ENCODE measurements around the gene GRM7. TPM values are rescaled to one million over a fixed set of nuclear protein-coding genes. Genes with fewer than 3 reads are reported as not detected.
A peak's percentile ranks its signal among the peaks of the same experiment; 100 is the strongest.

The GRM7 gene
- total RNA-seq, 1 donor from 2014 or later, result 9.9 TPM

- no peak for DNase-seq (ENCODE audit: extremely low spot score, unreplicated experiment)
- no peak for TF ChIP-seq CTCF (conservative IDR thresholded peaks at IDR 0.05)
- H3K27ac Mint-ChIP-seq, result no peak overlapping the region
- no peaks in the 10 kb centered on the region for H3K9me3 Mint-ChIP-seq
- peaks cover 65% of the 10 kb centered on the region for H3K27me3 Mint-ChIP-seq
- H3K36me3 Mint-ChIP-seq, result no peaks in the 10 kb centered on the region
- H3K4me1 Mint-ChIP-seq (ENCODE audit: unreplicated experiment), result peaks cover 22% of the 10 kb centered on the region
- H3K4me3 Mint-ChIP-seq, result peak overlapping the region; percentile 96
These were observed 1.9 kb downstream of the GRM7 start for GRCh38 chr3:6862880-6863195.

- peaks cover 31% of the 10 kb centered on the region for H3K4me1 Mint-ChIP-seq (ENCODE audit: unreplicated experiment)
These were observed 6.4 kb downstream of the GRM7 start for GRCh38 chr3:6867269-6867668.

GRCh38 chr3:6878731-6879130, 17.8 kb downstream of the GRM7 start:
- no peak for DNase-seq (ENCODE audit: extremely low spot score, unreplicated experiment)
- TF ChIP-seq CTCF (conservative IDR thresholded peaks at IDR 0.05), result no peak
- Mint-ChIP-seq H3K4me3 (no peak overlapping the region), H3K4me1 (ENCODE audit: unreplicated experiment) (no peaks in the 10 kb centered on the region), H3K36me3 (no peaks in the 10 kb centered on the region), H3K9me3 (no peaks in the 10 kb centered on the region), H3K27ac (no peak overlapping the region), H3K27me3 (no peaks in the 10 kb centered on the region)

More at GRCh38 chr3:6867269-6867668, 6.4 kb downstream of the GRM7 start:
- Mint-ChIP-seq H3K9me3 (no peaks in the 10 kb centered on the region), H3K36me3 (peaks cover 8% of the 10 kb centered on the region), H3K4me3 (no peak overlapping the region), H3K27me3 (peaks cover 32% of the 10 kb centered on the region), H3K27ac (no peak overlapping the region)
- peak; percentile 41 for TF ChIP-seq CTCF (conservative IDR thresholded peaks at IDR 0.05)
- no peak for DNase-seq (ENCODE audit: extremely low spot score, unreplicated experiment)

- H3K9me3 Mint-ChIP-seq, result no peaks in the 10 kb centered on the region
- H3K36me3 Mint-ChIP-seq, result no peaks in the 10 kb centered on the region
- H3K4me1 Mint-ChIP-seq (ENCODE audit: unreplicated experiment), result no peaks in the 10 kb centered on the region
These were observed 51.3 kb downstream of the GRM7 start for GRCh38 chr3:6912240-6912639.

GRCh38 chr3:6915898-6916297, 55.0 kb downstream of the GRM7 start:
- no peak overlapping the region for H3K4me3 Mint-ChIP-seq
- DNase-seq (ENCODE audit: extremely low spot score, unreplicated experiment), result no peak
- TF ChIP-seq CTCF (conservative IDR thresholded peaks at IDR 0.05), result no peak
- no peaks in the 10 kb centered on the region for H3K9me3 Mint-ChIP-seq
- no peaks in the 10 kb centered on the region for H3K36me3 Mint-ChIP-seq
- no peak overlapping the region for H3K27ac Mint-ChIP-seq
- no peaks in the 10 kb centered on the region for H3K27me3 Mint-ChIP-seq
- H3K4me1 Mint-ChIP-seq (ENCODE audit: unreplicated experiment), result peaks cover 5% of the 10 kb centered on the region

More at GRCh38 chr3:6912240-6912639, 51.3 kb downstream of the GRM7 start:
- Mint-ChIP-seq H3K27ac (no peak overlapping the region), H3K27me3 (no peaks in the 10 kb centered on the region), H3K4me3 (no peak overlapping the region)
- no peak for DNase-seq (ENCODE audit: extremely low spot score, unreplicated experiment)
- TF ChIP-seq CTCF (conservative IDR thresholded peaks at IDR 0.05), result no peak

GRCh38 chr3:6921066-6921465, 60.2 kb downstream of the GRM7 start:
- Mint-ChIP-seq H3K36me3 (no peaks in the 10 kb centered on the region), H3K27ac (no peak overlapping the region), H3K9me3 (no peaks in the 10 kb centered on the region), H3K27me3 (no peaks in the 10 kb centered on the region), H3K4me1 (ENCODE audit: unreplicated experiment) (peaks cover 12% of the 10 kb centered on the region), H3K4me3 (no peak overlapping the region)
- DNase-seq (ENCODE audit: extremely low spot score, unreplicated experiment), result no peak
- TF ChIP-seq CTCF (conservative IDR thresholded peaks at IDR 0.05), result no peak
